Measurements from ENCODE around the gene LSM6. TPM values are rescaled to one million over a fixed set of nuclear protein-coding genes. Genes with fewer than 3 reads are reported as not detected.

The LSM6 gene
- total RNA-seq: 28.0 and 37.4 TPM in 2 replicates

GRCh38 chr4:146175541-146176453 lies at the start of gene LSM6:
TSS of gene LSM6 (plus strand) at chr4:146175718. CDS start at chr4:146182922, 7,204 bp downstream.

DNA sequence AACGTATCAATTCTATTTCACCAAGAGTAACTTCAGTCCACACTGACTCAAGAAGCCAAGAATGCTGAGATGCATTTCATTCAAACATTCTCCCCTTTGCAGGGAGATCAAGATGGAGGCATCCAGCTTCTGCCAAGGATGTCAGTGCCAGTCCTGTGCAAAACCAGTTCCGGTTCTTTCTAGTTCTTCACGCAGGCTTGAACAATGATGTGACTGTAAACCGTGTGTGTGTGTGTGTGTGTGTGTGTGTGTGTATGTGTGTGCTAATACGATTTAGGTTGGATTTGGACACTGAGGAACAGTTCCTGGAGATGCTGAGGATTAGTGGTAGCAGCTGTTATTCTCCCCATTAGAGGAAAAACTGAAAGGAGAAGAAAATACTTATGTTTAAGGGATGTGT lies 38.7 kb downstream of the LSM6 start, which contains the start of gene REELD1:
REELD1 (plus strand) TSS at position 301 of the 400 bp plus-strand sequence. CDS start 2,415 bp downstream, outside the sequence.

Other genes starting within 250 kb of the LSM6 start
- gene ZNF827, start 236.9 kb upstream of the LSM6 start, total RNA-seq: 1.5 and 8.0 TPM in 2 replicates
- not detected in 2 replicates for gene REELD1, start 38.8 kb downstream of the LSM6 start, total RNA-seq